ENCODE data around the gene FGFR4.

GRCh38 chr5:177132136-177133095 lies 45.7 kb downstream of the FGFR4 start:
- no peak for TF ChIP-seq POLR2A (IDR thresholded peaks at IDR 0.05; ENCODE audit: low read depth, low read length)
- TF ChIP-seq POLR2AphosphoS5 (IDR thresholded peaks at IDR 0.05; ENCODE audit: low read depth, low read length) = no peak
- no peak for TF ChIP-seq TAF1 (IDR thresholded peaks at IDR 0.05; ENCODE audit: borderline replicate concordance, low read depth, low read length)

All from GM12892 (cell line).